Measurements from ENCODE around the gene POU6F2. TPM values are rescaled to one million over a fixed set of nuclear protein-coding genes. Genes with fewer than 3 reads are reported as not detected.
"Not testable (repeated sequence)": the region's sequence is repeated elsewhere in the genome, so short reads cannot be mapped to it uniquely, and the experiment has no call there.

The POU6F2 gene
- polyA plus RNA-seq, 5 donors, result 0.06 to 0.13 (median 0.09) TPM

DNA sequence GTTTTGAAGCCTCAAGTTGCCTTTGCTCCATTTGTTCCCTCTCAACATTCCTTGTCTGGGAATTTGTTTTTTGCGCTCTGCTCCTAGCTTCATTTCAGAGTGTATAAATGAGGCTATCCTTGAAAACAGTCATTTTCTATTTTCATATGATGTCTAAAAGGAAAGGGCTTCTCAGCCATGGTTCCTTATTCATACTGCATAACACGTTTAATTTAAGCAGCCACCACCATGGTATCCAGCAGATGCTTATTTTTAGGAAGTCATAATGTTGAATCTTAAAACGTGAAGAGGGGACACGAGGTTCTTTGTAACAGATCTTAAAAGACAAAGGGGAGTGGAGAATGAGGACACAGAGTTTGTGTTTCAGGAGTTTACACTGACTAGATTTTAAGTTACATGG lies 14.5 kb downstream of the POU6F2 start:
- no peak for DNase-seq

DNA sequence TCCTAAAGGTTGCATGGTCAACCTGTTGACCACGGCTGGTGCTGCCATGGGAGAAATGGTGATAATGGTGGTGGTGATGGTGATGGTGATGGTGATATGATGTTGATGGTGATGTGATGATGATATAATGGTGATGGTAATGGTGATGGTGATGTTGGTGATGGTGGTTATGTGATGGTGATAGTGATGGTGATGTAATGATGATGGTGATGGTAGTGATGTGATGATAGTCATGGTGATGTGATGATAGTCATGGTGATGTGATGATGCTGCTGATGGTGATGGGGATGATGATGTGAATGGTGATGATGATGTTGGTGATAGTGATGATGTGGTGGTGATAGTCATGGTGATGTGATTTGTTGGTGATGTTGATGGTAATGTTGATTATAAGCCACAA lies 23.9 kb downstream of the POU6F2 start:
- DNase-seq, result no peak

DNA sequence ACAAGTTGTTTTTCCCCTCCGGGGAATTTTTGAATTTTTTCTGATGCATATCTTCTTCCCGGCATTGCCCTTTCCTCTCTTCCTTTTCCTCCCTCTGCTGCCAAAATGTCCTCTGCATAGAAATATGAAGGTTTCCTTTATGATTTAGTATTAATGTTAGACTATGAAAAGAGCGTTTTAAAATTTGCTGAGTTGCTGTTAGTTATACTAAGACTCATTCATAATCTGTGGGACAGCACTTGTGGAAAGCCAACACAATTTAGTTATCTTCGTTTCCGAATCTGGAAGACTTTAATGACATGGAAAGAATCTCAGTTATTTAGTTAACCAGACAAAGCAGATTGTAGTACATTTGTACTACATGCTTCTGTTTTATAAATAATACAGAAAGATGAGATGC lies 25.0 kb downstream of the POU6F2 start:
- no peak for DNase-seq

DNA sequence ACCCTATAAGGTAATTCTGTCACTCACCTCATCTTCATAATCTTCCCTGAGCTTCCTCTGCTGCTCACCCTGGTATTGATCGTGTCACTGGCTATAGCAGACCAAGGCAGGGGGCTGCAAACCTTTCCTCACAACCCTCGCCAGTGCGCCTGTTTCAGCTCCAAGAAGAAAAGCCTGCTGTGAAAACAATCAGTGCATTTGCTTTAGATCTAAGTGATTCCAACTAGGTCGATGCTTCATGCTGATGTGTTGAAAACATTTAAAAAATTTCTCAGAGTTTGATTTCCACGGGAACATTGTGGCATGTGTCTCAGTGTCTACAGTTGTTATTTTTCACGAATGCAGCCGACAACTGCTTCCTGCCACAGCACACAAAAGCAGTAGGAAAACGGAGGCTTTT lies 27.3 kb downstream of the POU6F2 start:
- DNase-seq, result no peak

DNA sequence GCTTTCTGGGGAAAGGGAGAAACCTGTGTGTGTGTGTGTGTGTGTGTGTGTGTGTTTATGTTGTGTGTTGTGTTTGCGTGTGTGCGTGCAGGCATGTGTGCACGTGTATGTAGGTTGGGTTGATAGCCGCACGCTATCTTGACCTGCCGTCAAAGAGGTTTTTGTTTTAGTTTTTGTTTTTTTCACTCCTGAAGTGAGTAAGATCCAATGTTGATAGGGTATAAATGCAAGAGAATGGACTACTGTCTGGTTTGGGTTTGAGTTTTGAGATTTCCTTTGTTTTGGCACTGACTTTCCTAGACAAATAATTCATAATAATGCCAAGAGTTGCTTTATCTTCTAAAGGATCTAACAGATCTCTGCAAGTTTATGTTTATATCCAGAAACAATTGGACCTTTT lies 27.8 kb downstream of the POU6F2 start:
- DNase-seq, result no peak

DNA sequence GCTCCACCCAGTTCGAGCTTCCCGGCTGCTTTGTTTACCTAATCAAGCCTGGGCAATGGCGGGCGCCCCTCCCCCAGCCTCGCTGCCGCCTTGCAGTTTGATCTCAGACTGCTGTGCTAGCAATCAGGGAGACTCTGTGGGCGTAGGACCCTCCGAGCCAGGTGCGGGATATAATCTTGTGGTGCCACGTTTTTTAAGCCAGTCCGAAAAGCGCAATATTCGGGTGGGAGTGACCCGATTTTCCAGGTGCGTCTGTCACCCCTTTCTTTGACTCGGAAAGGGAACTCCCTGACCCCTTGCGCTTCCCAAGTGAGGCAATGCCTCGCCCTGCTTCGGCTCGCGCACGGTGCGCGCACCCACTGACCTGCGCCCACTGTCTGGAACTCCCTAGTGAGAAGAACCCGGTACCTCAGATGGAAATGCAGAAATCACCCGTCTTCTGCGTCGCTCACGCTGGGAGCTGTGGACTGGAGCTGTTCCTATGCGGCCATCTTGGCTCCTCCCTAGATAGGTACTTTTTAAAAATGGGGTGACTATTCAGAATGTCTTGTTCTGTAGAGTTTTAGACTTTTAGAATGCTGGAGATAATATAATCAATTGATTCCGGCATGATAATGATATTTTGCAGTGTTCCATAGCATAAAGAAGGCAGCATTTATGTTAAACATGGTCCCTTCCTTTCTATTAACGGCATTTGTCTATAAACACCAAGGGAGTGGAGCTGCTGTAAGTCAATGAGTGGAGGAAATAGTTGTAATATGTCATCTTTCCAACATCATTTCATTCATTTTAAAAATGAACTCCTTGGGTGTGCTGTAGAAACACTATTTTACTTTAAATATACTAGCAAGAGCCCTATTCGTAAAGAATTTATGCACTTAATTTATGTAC lies 35.6 kb downstream of the POU6F2 start:
- DNase-seq, result not testable (repeated sequence)

DNA sequence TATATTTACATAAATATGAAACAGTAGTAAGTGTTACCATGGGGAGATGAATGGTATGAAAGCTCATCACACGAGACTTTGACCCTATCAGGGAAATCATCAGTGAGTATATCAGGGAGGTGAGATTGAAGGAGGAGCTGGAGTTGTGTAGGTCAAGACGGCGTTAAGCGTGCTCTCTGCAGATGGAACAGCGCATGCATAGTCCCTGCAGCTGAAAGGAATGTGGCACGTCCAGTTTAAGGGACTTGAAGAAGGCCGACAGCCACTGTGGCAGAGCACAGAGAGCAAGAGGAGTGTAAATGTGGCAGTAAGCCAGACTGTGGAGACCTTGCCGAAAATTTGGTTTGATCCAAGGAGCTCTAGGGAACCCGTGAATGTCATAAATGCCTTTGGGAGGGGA lies 38.9 kb downstream of the POU6F2 start:
- peak; percentile 44 to 46 for DNase-seq

DNA sequence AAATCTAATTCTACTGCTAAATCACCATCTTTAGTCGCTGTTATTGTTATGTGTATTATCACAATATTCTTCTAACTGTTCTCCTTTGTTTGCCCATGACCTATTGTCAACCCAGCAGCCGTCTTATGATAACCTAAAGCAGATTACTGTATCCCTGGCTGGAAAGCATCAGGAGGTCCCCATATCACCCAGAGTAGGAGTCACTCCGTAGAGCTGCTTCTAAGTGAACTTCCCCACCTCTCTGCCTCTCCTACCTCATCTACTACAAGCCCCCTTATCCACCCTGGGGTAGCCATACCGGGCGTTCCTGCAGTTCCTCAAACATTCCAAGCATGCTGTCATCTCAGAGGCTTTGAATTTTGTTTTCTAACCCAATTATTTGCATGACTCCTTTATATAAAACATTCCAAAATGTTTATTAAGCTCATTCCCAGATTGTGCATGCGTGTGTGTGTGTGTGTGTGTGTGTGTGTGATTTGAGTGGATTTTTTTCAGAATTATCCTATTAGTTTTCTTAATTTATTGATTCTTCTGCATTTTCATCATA lies 39.7 kb downstream of the POU6F2 start:
- no peak for DNase-seq

DNA sequence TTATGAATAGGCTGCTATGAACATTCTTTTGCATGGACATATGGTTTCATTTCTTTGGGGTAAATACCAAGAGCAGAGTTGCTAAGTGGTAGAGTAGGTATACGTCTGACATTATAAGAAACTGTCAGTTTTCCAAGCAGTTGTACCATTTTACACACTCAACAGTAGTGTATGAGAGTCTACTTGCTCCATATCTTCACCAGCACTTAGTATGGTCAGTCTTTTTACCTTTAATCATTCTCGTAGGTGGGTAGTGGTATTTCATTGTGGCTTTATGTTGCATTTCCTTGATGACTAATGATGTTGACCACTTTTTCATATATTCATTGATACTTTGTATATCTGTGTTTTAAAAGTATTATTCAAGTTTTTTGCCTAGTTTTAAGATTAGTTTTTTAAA lies 45.1 kb downstream of the POU6F2 start:
- no peak for DNase-seq

DNA sequence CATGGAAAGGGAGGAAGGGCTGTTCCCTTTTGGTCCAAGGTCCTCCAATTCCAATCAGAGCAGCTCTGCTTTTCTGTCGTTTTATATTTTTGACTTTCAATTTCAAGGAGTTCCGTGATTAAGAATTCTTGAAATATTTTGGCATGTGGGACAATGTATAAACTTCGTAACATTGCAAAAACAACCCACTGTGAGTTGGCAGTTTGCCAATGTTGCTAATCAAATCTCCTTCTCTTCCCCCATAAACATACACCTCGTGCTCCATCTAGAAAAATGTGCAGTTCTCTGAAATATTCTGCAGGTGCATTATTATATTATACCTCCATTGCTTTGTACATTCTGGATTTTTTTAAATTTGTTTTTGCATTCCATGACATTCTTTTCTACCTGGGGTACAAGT lies 49.8 kb downstream of the POU6F2 start:
- DNase-seq, result no peak

DNA sequence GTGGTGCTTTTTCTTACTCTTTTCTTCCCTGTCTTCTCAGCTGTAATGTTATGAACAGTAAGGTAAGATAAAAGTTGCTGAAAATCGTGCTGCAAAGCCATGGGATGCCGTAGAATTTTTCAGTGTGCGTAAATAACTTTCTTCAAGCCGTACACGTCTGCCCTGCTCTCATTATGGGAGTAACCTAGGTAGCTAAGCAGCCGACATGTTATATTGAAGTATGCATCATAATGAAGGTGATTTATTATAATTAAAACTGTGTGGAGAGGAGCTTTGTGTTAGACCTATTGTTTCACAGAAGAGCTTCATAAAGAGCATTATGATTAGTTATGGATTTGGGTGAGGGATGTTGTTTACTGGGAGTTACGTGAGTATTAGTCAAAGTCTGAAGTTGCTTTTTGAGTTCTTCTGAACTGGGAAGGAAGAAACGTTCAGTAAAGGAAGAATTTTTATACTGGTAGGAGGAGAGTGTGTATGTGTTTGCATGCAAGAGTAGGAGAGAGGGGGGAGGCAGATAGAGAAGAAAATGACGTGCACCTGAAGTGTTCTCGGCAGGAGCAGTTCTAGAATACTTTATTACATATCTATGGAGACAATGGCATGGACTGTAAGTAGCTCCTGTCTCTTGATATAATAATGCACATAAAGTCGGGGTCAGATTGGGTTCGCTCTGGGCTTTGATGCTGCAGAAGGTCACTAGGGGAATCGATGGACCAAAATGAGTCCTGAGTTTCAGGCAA lies 56.3 kb downstream of the POU6F2 start:
- no peak for DNase-seq

DNA sequence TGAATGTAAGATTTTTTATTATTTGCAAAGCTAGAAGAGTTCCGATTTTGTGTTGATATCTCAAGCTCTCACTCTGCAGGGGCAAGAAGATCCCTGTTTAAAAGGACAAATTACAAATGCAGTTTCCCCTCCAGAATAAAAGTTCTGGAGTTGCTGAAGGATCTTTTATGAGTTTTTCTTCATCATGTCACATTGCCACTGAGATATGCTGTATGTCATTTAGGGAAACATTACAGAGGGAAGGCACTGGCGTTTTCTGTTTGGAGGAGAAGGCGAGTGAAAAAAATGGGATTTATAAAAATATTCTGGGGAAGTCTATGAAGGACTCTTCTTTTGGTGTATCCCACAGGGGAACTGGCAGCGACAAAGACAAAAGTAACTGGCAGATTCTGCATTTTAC lies 57.4 kb downstream of the POU6F2 start:
- no peak for DNase-seq

DNA sequence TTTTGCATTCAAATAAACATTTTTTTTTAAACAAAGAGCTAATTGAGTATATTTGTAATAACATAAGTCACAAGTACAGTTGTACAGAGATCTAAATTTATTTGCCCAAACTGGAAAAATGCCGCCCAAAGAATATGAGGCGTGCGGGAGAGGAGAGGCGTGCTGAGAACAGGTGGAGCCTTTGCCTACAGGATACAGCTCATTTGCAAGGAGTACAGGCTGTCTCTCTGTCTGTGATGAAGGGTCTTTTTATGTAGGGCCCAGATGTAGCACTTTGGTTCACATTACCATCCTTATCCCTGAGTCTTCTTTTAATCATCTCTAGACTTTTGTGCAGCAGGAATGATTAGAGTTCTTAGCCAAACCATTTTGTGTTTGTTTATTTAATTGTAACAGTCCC lies 58.2 kb downstream of the POU6F2 start:
- no peak for DNase-seq

DNA sequence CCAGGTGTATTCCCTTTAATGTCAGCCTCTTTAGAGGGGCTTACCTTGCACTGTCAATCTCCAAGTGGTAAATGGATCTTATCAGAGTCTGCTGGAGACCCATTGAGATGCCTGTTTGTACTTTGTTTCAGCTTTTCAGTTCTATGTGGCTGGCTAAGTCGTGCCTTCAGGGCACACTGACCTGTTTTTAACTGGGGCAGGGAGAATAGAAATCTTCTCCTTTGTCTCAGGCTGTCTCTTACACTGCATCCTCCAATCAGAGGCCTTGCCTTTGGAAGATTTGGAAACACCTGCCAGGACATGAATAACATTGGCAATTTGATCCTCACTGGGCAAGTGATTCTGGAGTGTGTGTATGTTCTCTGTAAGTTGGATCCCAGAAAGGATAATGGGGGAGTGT lies 65.0 kb downstream of the POU6F2 start:
- no peak for DNase-seq

DNA sequence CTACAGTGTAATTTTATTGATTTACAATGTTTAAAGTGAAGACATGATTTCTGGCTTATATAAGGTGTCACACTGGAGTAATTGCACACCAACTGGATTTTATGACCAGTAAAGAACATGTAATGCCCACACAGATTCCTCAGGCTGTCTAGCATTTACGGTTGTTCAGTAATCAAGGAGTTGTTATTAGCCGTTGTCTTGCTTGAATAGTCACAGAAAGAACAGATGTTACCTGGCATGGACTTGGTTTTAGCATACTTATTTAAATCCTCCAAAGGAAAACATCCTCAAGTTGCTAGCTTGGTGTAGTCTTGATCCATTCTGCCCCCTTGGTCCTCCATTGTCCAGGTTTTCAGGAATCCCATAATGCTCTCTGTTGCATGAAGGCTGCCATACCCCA lies 65.8 kb downstream of the POU6F2 start:
- DNase-seq, result no peak

DNA sequence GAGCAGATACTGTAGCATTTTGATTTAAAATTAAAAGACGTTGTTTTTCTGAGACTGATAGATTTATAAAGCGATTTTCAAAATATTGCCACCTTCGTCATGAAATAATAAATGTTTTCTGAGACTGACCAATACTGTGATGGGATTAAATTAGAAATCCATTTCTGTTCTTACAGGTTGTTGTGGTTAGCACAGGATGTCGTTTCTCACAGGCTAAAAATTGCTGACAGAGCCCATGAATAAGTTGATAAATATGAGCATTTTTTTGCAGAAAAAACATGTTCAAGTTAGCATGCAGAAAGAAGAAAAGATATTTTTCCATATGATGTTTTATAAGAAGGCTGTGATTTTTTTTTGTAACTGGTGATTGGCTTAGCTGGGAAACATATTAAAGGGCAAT lies 66.8 kb downstream of the POU6F2 start:
- no peak for DNase-seq

DNA sequence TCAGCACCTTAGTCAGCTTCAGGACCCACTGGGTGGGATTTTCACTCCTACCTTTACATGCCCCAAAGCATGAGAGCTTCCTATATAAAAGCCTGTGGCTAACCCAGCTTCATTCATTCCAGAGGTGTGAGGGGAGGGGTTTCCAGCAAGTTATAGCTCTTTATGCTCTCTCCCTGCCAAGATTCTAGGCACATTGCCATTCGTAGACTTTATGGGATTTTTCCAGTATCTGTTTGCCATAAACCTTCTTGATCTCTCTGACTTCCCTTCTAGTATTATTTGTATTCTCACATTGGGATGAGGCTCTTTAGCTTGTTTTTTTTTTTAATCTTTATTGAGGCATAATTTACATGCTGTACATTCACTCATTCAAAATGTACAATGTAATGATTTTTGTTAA lies 67.5 kb downstream of the POU6F2 start:
- no peak for DNase-seq

DNA sequence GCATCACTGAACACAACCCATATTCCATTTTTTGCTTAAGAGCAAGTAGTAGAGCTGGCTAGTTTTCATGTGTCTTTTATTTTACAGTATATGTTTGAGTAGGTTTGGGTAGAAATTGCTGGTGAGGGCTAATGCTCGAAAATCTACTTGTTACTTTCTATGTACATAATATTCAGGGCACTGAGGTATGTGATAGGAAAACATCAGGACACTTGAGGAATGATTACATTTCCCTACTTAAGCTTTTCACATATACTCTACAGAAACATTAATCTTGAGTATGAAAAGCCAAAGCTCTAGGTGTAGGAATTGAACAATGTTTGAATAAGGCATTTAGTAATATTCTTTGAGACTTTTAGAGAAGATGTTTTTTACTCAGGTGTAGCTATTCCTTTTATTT lies 73.6 kb downstream of the POU6F2 start:
- no peak for DNase-seq

DNA sequence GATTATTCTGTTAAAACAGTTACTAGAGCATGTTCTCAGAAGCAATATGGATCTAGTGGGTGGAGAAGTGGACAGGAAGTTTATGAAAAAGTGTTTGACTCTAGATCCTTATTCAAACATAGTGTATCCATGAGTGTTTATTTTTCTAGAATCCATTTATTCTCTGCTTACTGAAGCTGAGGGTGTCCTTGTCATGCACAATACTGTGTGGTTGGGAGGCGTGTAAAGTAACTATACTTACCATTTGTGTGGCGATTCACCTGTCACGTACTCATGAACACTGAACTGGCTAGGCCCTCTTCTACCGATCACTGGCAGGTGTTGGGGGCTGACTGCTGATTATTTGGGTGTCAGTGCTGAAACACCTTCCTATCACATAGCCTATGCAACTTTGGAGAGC lies 74.0 kb downstream of the POU6F2 start:
- no peak for DNase-seq

DNA sequence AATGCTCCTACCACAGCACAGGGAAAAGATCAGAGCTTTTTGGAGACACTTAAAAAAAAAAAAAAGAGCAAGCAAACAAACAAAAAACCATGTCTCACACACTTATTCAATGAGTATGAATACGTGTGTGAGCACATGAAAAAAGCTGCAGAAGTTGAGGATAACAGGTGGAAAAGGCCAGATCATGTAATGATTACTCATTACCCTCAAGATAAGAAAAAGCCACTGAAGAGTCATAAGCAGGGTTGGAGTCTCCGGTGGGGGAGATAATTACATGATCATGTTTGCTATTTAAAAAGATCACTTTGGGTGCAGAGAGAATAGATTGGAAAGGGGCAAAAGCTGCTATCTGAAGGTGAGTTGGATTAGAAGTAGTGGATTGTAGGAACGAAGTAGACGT lies 77.0 kb downstream of the POU6F2 start:
- no peak for DNase-seq

DNA sequence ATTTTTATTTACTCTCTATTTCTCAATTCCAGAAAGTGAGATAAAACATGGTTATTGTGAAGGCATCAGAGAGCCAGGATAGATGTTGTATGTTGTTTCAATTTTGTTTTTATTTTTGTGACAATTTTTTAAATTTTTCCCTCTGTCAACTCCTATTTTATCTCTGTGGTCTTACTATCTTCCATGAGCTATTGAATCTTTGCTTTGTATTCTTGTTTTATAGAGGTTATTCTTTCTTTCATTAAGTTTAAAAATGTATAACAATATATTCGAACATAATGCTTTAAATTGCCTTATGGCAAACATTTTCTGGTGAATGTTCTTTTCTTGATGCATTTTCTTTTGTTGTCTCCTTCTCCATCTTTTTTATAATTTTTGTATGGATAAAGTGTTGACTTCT lies 78.4 kb downstream of the POU6F2 start:
- no peak for DNase-seq

DNA sequence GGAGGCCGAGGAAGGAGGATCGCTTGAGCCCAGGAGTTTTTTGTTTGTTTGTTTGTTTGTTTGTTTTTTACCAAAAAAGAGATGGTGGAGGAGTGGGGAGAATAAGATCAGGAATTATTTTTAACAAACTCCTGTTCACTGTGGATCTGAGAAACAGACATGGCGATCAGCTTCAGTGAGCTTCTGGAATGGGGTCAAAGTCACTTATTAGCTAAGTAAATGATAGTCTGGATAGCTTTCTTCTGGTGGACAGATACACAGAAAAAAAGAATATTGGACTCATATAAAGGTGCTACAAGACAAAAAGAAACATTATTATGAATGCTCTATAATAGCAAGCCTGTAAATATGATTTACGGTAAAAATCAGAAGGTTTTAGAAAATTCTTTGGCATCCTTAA lies 85.1 kb downstream of the POU6F2 start:
- no peak for DNase-seq

DNA sequence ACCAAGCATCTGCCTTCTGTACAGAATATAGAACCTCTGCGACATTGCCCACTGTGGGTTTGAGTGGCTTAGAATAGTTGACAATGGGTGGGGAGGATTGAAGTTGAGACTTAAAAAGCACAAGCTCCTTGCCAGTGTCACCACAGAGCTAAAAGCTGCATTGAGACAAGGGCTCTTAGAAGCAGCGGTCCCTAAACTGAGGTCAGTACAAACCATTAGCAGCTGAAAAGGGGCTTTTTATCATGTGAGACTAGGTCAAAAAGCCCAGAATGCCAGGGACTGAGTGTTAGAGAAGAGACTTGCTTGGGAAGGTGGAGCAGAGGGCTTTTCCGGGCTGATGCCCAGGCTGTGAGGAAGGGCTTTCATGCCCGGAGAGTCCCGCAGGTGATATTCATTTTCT lies 91.3 kb downstream of the POU6F2 start:
- DNase-seq, result no peak
